ENCODE results near the gene AGPAT3. TPM values are rescaled to one million over a fixed set of nuclear protein-coding genes. Genes with fewer than 3 reads are reported as not detected.

The AGPAT3 gene
- polyA plus RNA-seq, 1 experiment, result 36.1 TPM

- POLR2A ChIA-PET, result no interaction called here
- DNase-seq (ENCODE audit: low read depth, low spot score), result no peak
- Histone ChIP-seq H3K27me3 (ENCODE audit: control insufficient read depth, insufficient read depth, low read length) (no peaks in the 10 kb centered on the region), H3K4me3 (ENCODE audit: low read depth, low read length) (no peak overlapping the region), H3K9me3 (ENCODE audit: control insufficient read depth, insufficient read depth, low read length) (peaks cover 22% of the 10 kb centered on the region), H3K27ac (ENCODE audit: low read depth, low read length) (no peak overlapping the region)
- CTCF ChIA-PET, result no interaction called here
- TF ChIP-seq CTCF (IDR thresholded peaks at IDR 0.05; ENCODE audit: low read depth, low read length), result no peak
These were observed 51.1 kb downstream of the AGPAT3 start for GRCh38 chr21:43916076-43916475.

- no peak overlapping the region for H3K27ac ChIP-seq (ENCODE audit: low read depth, low read length)
- CTCF ChIA-PET, result no interaction called here
These were observed 51.9 kb downstream of the AGPAT3 start for GRCh38 chr21:43916691-43917514.

GRCh38 chr21:43917515-43918384 is 52.7 kb downstream of the AGPAT3 start:
- DNase-seq (ENCODE audit: low read depth, low spot score), result no peak
- peaks cover 8% of the 10 kb centered on the region for H3K9me3 ChIP-seq (ENCODE audit: control insufficient read depth, insufficient read depth, low read length)
- no peak overlapping the region for H3K27ac ChIP-seq (ENCODE audit: low read depth, low read length)
- no peak for TF ChIP-seq CTCF (IDR thresholded peaks at IDR 0.05; ENCODE audit: low read depth, low read length)
- H3K4me3 ChIP-seq (ENCODE audit: low read depth, low read length), result no peak overlapping the region
- ChIA-PET CTCF (no interaction called here), POLR2A (no interaction called here)
- H3K27me3 ChIP-seq (ENCODE audit: control insufficient read depth, insufficient read depth, low read length), result no peaks in the 10 kb centered on the region

More at GRCh38 chr21:43916691-43917514, 51.9 kb downstream of the AGPAT3 start:
- no peak for TF ChIP-seq CTCF (IDR thresholded peaks at IDR 0.05; ENCODE audit: low read depth, low read length)
- no peak for DNase-seq (ENCODE audit: low read depth, low spot score)
- H3K9me3 ChIP-seq (ENCODE audit: control insufficient read depth, insufficient read depth, low read length), result peaks cover 16% of the 10 kb centered on the region
- POLR2A ChIA-PET, result no interaction called here
- H3K27me3 ChIP-seq (ENCODE audit: control insufficient read depth, insufficient read depth, low read length), result no peaks in the 10 kb centered on the region
- H3K4me3 ChIP-seq (ENCODE audit: low read depth, low read length), result peak overlapping the region; percentile 35

GRCh38 chr21:43918385-43918947 is 53.4 kb downstream of the AGPAT3 start:
- no peaks in the 10 kb centered on the region for H3K27me3 ChIP-seq (ENCODE audit: control insufficient read depth, insufficient read depth, low read length)
- ChIA-PET CTCF (no interaction called here), POLR2A (no interaction called here)
- peaks cover 2% of the 10 kb centered on the region for H3K9me3 ChIP-seq (ENCODE audit: control insufficient read depth, insufficient read depth, low read length)
- DNase-seq (ENCODE audit: low read depth, low spot score), result no peak
- no peak for TF ChIP-seq CTCF (IDR thresholded peaks at IDR 0.05; ENCODE audit: low read depth, low read length)
- H3K4me3 ChIP-seq (ENCODE audit: low read depth, low read length), result no peak overlapping the region
- H3K27ac ChIP-seq (ENCODE audit: low read depth, low read length), result no peak overlapping the region

Measured in AG04450 (cell line).